ENCODE measurements around the gene IL4R. TPM values are rescaled to one million over a fixed set of nuclear protein-coding genes. Genes with fewer than 3 reads are reported as not detected.
"Not testable (repeated sequence)": the region's sequence is repeated elsewhere in the genome, so short reads cannot be mapped to it uniquely, and the experiment has no call there.

IL4R gene
- total and polyA plus RNA-seq, 12 donors: 5.0 to 28.9 (median 9.9) TPM

GRCh38 chr16:27327586-27327915 lies 13.8 kb downstream of the IL4R start:
- H3K27ac ChIP-seq: peak overlapping the region; percentile 50 to 100 (median 86)
- intact Hi-C loops (cut with DNase I): loop anchor here in 1 of 10 donors (5.0 kb wide), 1 partner anchor 40 kb away; no protein-coding TSS in a partner anchor
- no peak for TF ChIP-seq CTCF (IDR thresholded peaks at IDR 0.05)
- no peaks in the 10 kb centered on the region for H3K9me3 ChIP-seq
- H3K27me3 ChIP-seq: no peaks in the 10 kb centered on the region
- DNase-seq (no peak), ATAC-seq (no peak)
- H3K4me1 ChIP-seq: peaks cover 9 to 97% (median 47%) of the 10 kb centered on the region in 9 donors
- H3K36me3 ChIP-seq: peaks cover 0 to 47% (median 0%) of the 10 kb centered on the region in 9 donors
- peak overlapping the region in 1 of 10 donors; percentile 35 for H3K4me3 ChIP-seq
- WGBS, 2 donors: 48 to 55% methylated on average over 3 of the region's 3 CpGs

- TF ChIP-seq CTCF (IDR thresholded peaks at IDR 0.05): no peak
- Histone ChIP-seq H3K27ac (peak overlapping the region in 8 of 10 donors; percentile 57 to 100 (median 88)), H3K27me3 (no peaks in the 10 kb centered on the region), H3K4me1 (peaks cover 9 to 89% (median 49%) of the 10 kb centered on the region in 9 donors), H3K9me3 (no peaks in the 10 kb centered on the region), H3K4me3 (no peak overlapping the region), H3K36me3 (peaks cover 0 to 47% (median 3%) of the 10 kb centered on the region in 9 donors)
- no peak for DNase-seq
- WGBS, 2 donors: 89 to 94% methylated on average over 5 of the region's 5 CpGs
- intact Hi-C loops (cut with DNase I): loop anchor here in 1 of 10 donors (5.0 kb wide), 1 partner anchor 38 kb away; no protein-coding TSS in a partner anchor
- ATAC-seq: no peak
These were observed 15.2 kb downstream of the IL4R start for GRCh38 chr16:27328937-27329336.

- H3K4me3 ChIP-seq, H3K27me3 ChIP-seq, DNase-seq, H3K9me3 ChIP-seq, ATAC-seq: not testable (repeated sequence)
- Histone ChIP-seq H3K27ac (peak overlapping the region in 9 of 10 donors; percentile 48 to 100 (median 87)), H3K4me1 (peaks cover 9 to 83% (median 47%) of the 10 kb centered on the region in 9 donors), H3K36me3 (peaks cover 0 to 48% (median 3%) of the 10 kb centered on the region in 9 donors)
- intact Hi-C loops (cut with DNase I): loop anchor here in 4 of 10 donors (2.0 to 5.0 kb wide), 3 partner anchors 15 to 92 kb away; no protein-coding TSS in a partner anchor
- 64 to 65% methylated on average over 8 of the region's 8 CpGs for WGBS, 2 donors
These were observed 15.8 kb downstream of the IL4R start for GRCh38 chr16:27329376-27330079.

GRCh38 chr16:27330542-27330941 lies 16.8 kb downstream of the IL4R start:
- intact Hi-C loops (cut with DNase I): loop anchor here in 4 of 10 donors (2.0 to 5.0 kb wide), 2 partner anchors 16 to 93 kb away; no protein-coding TSS in a partner anchor
- 46 to 54% methylated on average over 5 of the region's 5 CpGs for WGBS, 2 donors
- peaks cover 0 to 55% (median 3%) of the 10 kb centered on the region in 9 donors for H3K36me3 ChIP-seq

More at GRCh38 chr16:27330542-27330941, 16.8 kb downstream of the IL4R start:
- Histone ChIP-seq H3K4me3 (no peak overlapping the region), H3K27ac (peak overlapping the region; percentile 48 to 100 (median 86)), H3K9me3 (no peaks in the 10 kb centered on the region), H3K27me3 (no peaks in the 10 kb centered on the region), H3K4me1 (peaks cover 9 to 76% (median 47%) of the 10 kb centered on the region in 9 donors)
- TF ChIP-seq CTCF (IDR thresholded peaks at IDR 0.05): no peak
- peak; percentile 42 to 84 for DNase-seq
- ATAC-seq: peak in 7 of 8 donors; percentile 58 to 83 (median 77)
